ENCODE results near the gene FAM20A. TPM values are rescaled to one million over a fixed set of nuclear protein-coding genes. Genes with fewer than 3 reads are reported as not detected.

The FAM20A gene
- polyA plus RNA-seq, 1 donor (not counting 4 experiments of a cell fraction or from before 2014, with no cell fraction given): not detected

DNA sequence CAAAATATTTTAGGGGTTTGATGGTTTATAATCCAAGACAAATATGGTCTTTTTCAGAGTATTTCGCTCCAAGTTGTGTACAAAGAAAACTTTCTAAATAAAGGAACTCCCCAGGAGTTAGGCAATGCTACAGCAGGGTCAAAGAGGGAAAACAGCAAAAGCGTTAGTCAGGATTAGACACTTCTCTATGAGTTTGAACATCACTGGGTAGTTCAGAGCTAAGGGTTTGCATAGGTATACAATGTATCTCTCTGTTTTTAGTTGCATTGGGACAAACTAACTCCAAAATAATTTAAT lies 34.8 kb downstream of the FAM20A start:
- no peaks in the 10 kb centered on the region for H4K20me1 ChIP-seq (ENCODE audit: control insufficient read depth, extremely low read depth, insufficient read depth, low read length)
- no peak overlapping the region for H3K9ac ChIP-seq (ENCODE audit: control insufficient read depth, extremely low read depth, insufficient read depth, low read length)
- H3K4me2 ChIP-seq (ENCODE audit: control insufficient read depth, extremely low read depth, insufficient read depth, low read depth, low read length): no peak overlapping the region
- H3K4me3 ChIP-seq (ENCODE audit: control insufficient read depth in 2 of 3, extremely low read depth in 1 of 3, insufficient read depth in 2 of 3, low read depth in 1 of 3, low read length in 3 of 3): no peak overlapping the region
- DNase-seq (ENCODE audit: low read depth, low spot score) (no peak), FAIRE-seq (no peak)
- H3K27ac ChIP-seq (ENCODE audit: control insufficient read depth, insufficient read depth, low read length): no peak overlapping the region
- dilution Hi-C loops (cut with MboI; ENCODE audit: extremely low pct_ligation_motif_present, low sequenced_read_pairs): no loop called here
- no peaks in the 10 kb centered on the region for H3K36me3 ChIP-seq (ENCODE audit: control insufficient read depth in 2 of 2, extremely low read depth in 1 of 2, insufficient read depth in 2 of 2, low read length in 2 of 2)
- no peaks in the 10 kb centered on the region for H3K27me3 ChIP-seq (ENCODE audit: control insufficient read depth, extremely low read depth, insufficient read depth, low read length)
- H2AFZ ChIP-seq (ENCODE audit: control insufficient read depth, low read length): no peak overlapping the region
- no peak for TF ChIP-seq EZH2 (IDR thresholded peaks at IDR 0.05; ENCODE audit: low read length)
- TF ChIP-seq, protein P1, sequence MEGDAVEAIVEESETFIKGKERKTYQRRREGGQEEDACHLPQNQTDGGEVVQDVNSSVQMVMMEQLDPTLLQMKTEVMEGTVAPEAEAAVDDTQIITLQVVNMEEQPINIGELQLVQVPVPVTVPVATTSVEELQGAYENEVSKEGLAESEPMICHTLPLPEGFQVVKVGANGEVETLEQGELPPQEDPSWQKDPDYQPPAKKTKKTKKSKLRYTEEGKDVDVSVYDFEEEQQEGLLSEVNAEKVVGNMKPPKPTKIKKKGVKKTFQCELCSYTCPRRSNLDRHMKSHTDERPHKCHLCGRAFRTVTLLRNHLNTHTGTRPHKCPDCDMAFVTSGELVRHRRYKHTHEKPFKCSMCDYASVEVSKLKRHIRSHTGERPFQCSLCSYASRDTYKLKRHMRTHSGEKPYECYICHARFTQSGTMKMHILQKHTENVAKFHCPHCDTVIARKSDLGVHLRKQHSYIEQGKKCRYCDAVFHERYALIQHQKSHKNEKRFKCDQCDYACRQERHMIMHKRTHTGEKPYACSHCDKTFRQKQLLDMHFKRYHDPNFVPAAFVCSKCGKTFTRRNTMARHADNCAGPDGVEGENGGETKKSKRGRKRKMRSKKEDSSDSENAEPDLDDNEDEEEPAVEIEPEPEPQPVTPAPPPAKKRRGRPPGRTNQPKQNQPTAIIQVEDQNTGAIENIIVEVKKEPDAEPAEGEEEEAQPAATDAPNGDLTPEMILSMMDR (optimal IDR thresholded peaks at IDR 0.05 in 1 of 3, IDR thresholded peaks at IDR 0.05 in 1 of 3, conservative IDR thresholded peaks at IDR 0.05 in 1 of 3; ENCODE audit: extremely low read depth in 1 of 3, insufficient read depth in 2 of 3, low read length in 3 of 3): no peak
- no peaks in the 10 kb centered on the region for H3K79me2 ChIP-seq (ENCODE audit: control insufficient read depth, insufficient read depth, low read length)
- H3K9me3 ChIP-seq (ENCODE audit: control insufficient read depth, low read depth, low read length): no peaks in the 10 kb centered on the region
- no peaks in the 10 kb centered on the region for H3K9me1 ChIP-seq (ENCODE audit: control insufficient read depth, extremely low read depth, insufficient read depth, low read length)
- H3K4me1 ChIP-seq (ENCODE audit: control insufficient read depth, extremely low read depth, insufficient read depth, low read length): peaks cover 18% of the 10 kb centered on the region

- Histone ChIP-seq H3K4me2 (ENCODE audit: control insufficient read depth, extremely low read depth, insufficient read depth, low read depth, low read length) (no peak overlapping the region), H3K79me2 (ENCODE audit: control insufficient read depth, insufficient read depth, low read length) (no peaks in the 10 kb centered on the region), H2AFZ (ENCODE audit: control insufficient read depth, low read length) (no peak overlapping the region), H3K27me3 (ENCODE audit: control insufficient read depth, extremely low read depth, insufficient read depth, low read length) (no peaks in the 10 kb centered on the region), H3K9ac (ENCODE audit: control insufficient read depth, extremely low read depth, insufficient read depth, low read length) (no peak overlapping the region), H3K4me3 (ENCODE audit: control insufficient read depth in 2 of 3, extremely low read depth in 1 of 3, insufficient read depth in 2 of 3, low read depth in 1 of 3, low read length in 3 of 3) (no peak overlapping the region), H4K20me1 (ENCODE audit: control insufficient read depth, extremely low read depth, insufficient read depth, low read length) (no peaks in the 10 kb centered on the region), H3K27ac (ENCODE audit: control insufficient read depth, insufficient read depth, low read length) (no peak overlapping the region), H3K36me3 (ENCODE audit: control insufficient read depth in 2 of 2, extremely low read depth in 1 of 2, insufficient read depth in 2 of 2, low read length in 2 of 2) (no peaks in the 10 kb centered on the region), H3K9me1 (ENCODE audit: control insufficient read depth, extremely low read depth, insufficient read depth, low read length) (no peaks in the 10 kb centered on the region), H3K9me3 (ENCODE audit: control insufficient read depth, low read depth, low read length) (no peaks in the 10 kb centered on the region), H3K4me1 (ENCODE audit: control insufficient read depth, extremely low read depth, insufficient read depth, low read length) (peaks cover 18% of the 10 kb centered on the region)
- no peak for TF ChIP-seq EZH2 (IDR thresholded peaks at IDR 0.05; ENCODE audit: low read length)
- TF ChIP-seq, protein P1 (optimal IDR thresholded peaks at IDR 0.05 in 1 of 3, IDR thresholded peaks at IDR 0.05 in 1 of 3, conservative IDR thresholded peaks at IDR 0.05 in 1 of 3; ENCODE audit: extremely low read depth in 1 of 3, insufficient read depth in 2 of 3, low read length in 3 of 3): no peak
- dilution Hi-C loops (cut with MboI; ENCODE audit: extremely low pct_ligation_motif_present, low sequenced_read_pairs): no loop called here
- DNase-seq (ENCODE audit: low read depth, low spot score) (no peak), FAIRE-seq (no peak)
These were observed 35.3 kb downstream of the FAM20A start for GRCh38 chr17:68565661-68566441.

Measured in keratinocyte (primary cell).